ENCODE data around the gene SSBP3. TPM values are rescaled to one million over a fixed set of nuclear protein-coding genes. Genes with fewer than 3 reads are reported as not detected.
"Not testable (repeated sequence)": the region's sequence is repeated elsewhere in the genome, so short reads cannot be mapped to it uniquely, and the experiment has no call there.

SSBP3 gene
- total RNA-seq, result 110 TPM

DNA sequence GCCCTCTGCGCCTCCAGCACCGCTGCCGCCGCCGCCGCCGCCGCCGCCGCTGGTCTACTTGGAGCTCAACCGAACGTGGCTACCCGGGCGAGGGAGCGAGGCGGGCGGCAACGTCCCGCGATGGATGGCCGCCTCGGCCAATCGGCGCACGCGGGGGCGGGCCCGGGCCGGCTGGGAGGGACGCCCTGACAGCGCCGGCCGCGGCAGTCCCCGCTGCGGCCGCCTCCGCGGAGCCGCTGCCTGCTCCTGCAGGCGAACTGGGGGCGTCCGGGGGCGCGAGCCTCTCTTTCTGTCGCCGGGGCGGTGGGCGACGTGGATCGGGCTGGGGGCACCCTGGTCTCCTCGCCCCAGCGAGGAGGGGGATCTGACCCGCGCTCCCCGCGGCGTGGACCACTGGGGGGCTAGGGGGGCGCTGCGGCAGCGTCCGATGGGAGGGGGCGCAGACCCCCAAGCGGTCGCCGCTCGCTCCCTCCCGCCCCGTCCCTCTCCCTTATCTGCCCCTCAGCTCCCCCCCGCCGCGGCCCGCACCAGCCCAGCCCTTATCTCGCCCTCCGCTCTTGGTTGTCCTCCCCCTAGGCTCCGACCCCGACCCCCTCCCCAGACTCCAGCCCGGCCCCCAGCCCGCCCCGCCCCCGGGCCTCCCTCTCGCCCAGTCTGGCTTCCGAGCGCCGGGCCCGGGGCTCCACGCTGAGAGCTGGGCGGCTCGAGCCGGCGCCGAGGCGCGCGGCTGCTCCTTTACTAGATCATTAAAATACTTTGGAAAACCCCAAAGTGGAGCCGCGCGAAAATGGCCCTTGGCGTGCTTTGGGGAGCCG is at the start of gene SSBP3:
Gene SSBP3 (minus strand): TSS at position 56 of the 815 bp plus-strand sequence.
- DNase-seq (ENCODE audit: low spot score), result peak; percentile 92

GRCh38 chr1:54453509-54453908 is 47.3 kb upstream of the SSBP3 start:
- no peak for DNase-seq (ENCODE audit: low spot score)

DNA sequence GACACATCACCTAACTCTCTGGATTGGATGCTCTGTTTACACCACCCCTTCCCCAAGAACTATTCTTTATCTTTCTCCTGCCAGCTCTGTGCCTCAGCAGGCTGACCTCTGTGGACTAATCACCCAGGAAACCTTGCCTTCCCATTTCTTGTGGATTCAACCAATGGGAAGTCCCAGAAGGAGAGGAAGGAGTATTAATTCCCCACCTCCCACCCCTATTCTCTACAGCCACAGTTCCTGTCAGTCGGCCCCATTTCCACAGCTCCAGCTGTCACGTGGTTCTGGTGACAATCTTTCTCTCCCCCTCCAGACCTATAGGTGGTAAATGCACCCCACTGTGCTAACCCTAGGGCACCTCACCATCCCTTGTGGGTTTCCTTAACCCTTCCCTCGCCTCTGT is 46.8 kb upstream of the SSBP3 start:
- DNase-seq (ENCODE audit: low spot score), result no peak

GRCh38 chr1:54449431-54449830 is 43.2 kb upstream of the SSBP3 start:
- not testable (repeated sequence) for DNase-seq (ENCODE audit: low spot score)

- DNase-seq (ENCODE audit: low spot score), result not testable (repeated sequence)
Observed at GRCh38 chr1:54448801-54449200, 42.6 kb upstream of the SSBP3 start.

- not testable (repeated sequence) for DNase-seq (ENCODE audit: low spot score)
Observed at GRCh38 chr1:54447081-54447480, 40.9 kb upstream of the SSBP3 start.

GRCh38 chr1:54442185-54442584 is 36.0 kb upstream of the SSBP3 start:
- DNase-seq (ENCODE audit: low spot score), result no peak

- DNase-seq (ENCODE audit: low spot score), result no peak
Observed at GRCh38 chr1:54439550-54440223, 33.5 kb upstream of the SSBP3 start.

- no peak for DNase-seq (ENCODE audit: low spot score)
Observed at GRCh38 chr1:54437783-54438182, 31.6 kb upstream of the SSBP3 start.

DNA sequence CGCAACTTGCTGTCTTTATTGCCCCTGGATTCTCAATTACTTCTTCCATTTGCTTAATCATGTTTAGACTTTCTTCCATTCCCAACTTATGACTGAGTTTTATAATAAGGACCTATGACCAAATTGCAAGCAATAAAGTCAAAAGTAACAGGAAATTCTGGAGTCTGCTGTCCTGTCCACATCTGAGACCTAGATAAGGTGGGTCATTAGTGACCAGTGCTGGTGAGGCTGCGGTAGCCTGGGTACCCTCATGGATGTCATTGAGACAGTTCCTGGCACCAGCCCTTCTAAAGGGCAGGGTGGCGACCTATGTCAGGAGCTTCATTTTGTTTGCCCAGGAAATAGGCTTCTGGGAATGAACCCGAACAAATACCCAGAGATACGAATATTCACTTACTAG is 30.6 kb upstream of the SSBP3 start:
- DNase-seq (ENCODE audit: low spot score), result no peak

DNA sequence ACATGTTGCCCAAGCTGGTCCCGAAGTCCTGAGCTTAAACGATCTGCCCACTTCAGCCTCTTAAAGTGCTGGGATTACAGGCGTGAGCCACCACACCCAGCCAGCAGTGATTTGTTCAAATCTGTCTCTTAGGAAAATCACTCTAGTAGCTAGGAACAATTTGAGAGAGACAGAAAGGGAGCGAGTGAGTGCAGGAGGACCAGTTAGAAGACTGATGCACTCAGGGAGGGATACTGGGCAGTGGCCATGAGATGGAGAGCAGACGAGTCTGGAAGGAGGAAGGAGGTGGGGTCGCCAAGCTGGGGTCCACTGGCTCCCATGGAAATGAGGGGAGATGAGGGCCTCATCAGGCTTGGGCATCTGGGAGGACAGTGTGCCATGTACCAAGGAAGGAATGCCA is 23.6 kb upstream of the SSBP3 start:
- no peak for DNase-seq (ENCODE audit: low spot score)

GRCh38 chr1:54428837-54429518 is 22.8 kb upstream of the SSBP3 start:
- no peak for DNase-seq (ENCODE audit: low spot score)

GRCh38 chr1:54425152-54425584 is 19.0 kb upstream of the SSBP3 start:
- no peak for DNase-seq (ENCODE audit: low spot score)

GRCh38 chr1:54424398-54424797 is 18.2 kb upstream of the SSBP3 start:
- no peak for DNase-seq (ENCODE audit: low spot score)

- no peak for DNase-seq (ENCODE audit: low spot score)
Observed at GRCh38 chr1:54421101-54421504, 14.9 kb upstream of the SSBP3 start.

DNA sequence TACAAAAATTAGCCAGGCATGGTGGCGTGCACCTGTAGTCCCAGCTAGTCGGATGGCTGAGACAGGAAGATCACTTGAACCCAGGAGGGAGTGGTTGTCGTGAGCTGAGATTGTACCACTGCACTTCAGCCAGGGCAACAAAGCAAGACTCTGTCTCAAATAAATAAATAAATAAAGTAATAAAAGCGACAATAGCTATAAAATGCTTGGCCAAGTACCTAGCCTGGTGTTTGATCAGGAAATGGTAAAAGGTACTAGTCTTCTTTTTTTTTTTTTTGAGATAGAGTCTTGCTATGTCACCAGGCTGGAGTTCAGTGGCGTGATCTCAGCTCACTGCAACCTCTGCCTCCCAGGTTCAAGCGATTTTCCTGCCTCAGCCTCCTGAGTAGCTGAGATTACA is 12.4 kb upstream of the SSBP3 start:
- not testable (repeated sequence) for DNase-seq (ENCODE audit: low spot score)

DNA sequence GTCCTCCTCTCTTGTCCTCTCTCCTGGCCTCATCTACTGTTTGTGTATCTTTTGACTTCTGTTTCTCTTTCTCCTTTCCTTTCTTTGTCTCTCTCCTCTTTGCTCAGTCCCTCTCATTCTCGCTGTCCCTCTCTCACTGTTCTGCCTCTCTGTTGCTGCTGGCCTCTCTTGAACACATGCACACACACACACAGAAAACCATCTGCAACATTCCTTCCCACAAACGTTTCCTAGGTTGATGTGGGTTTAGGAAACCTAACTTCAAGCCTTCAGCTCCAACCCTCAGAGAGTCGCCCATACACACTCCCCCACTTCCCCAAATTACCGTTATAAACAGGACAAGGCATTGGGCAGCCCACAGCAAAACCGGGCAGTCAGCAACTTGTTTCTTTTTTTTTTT is 10.9 kb upstream of the SSBP3 start:
- DNase-seq (ENCODE audit: low spot score), result no peak

- DNase-seq (ENCODE audit: low spot score), result no peak
Observed at GRCh38 chr1:54416435-54416834, 10.2 kb upstream of the SSBP3 start.

DNA sequence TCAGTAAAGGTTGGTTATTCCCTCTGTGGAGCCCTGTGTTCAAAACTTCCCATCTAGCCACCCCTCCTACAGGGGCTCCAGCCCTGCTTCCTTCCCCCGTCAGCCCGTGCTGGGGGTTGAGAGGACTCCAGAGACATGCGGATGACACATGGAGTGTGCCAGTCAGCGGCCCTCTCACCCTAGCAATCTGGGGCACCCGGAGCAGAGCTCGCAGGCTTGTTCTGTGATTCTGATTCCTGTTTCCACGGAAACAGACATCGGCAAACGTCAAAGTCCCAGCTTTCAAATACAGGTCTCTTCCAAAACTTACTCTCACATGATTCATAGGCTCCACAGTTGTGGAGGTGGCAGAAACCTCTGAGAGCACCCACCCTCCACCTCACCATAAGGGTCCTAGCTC is 9.8 kb upstream of the SSBP3 start:
- DNase-seq (ENCODE audit: low spot score), result no peak

GRCh38 chr1:54415533-54415932 is 9.3 kb upstream of the SSBP3 start:
- no peak for DNase-seq (ENCODE audit: low spot score)

GRCh38 chr1:54413732-54414131 is 7.5 kb upstream of the SSBP3 start:
- DNase-seq (ENCODE audit: low spot score), result no peak

- peak; percentile 47 for DNase-seq (ENCODE audit: low spot score)
Observed at GRCh38 chr1:54413295-54413694, 7.1 kb upstream of the SSBP3 start.

GRCh38 chr1:54410359-54410758 is 4.2 kb upstream of the SSBP3 start:
- no peak for DNase-seq (ENCODE audit: low spot score)

Data from mucosa of gallbladder (tissue), 1 donor.